ENCODE data around the gene TLE2. TPM values are rescaled to one million over a fixed set of nuclear protein-coding genes. Genes with fewer than 3 reads are reported as not detected.

The TLE2 gene
- total RNA-seq, 4 donors from 2014 or later = 19.3 to 39.8 (median 31.0) TPM

- DNase-seq (ENCODE audit: low spot score) (no peak), ATAC-seq (ENCODE audit: low FRiP score) (no peak)
- TF ChIP-seq, protein P1, sequence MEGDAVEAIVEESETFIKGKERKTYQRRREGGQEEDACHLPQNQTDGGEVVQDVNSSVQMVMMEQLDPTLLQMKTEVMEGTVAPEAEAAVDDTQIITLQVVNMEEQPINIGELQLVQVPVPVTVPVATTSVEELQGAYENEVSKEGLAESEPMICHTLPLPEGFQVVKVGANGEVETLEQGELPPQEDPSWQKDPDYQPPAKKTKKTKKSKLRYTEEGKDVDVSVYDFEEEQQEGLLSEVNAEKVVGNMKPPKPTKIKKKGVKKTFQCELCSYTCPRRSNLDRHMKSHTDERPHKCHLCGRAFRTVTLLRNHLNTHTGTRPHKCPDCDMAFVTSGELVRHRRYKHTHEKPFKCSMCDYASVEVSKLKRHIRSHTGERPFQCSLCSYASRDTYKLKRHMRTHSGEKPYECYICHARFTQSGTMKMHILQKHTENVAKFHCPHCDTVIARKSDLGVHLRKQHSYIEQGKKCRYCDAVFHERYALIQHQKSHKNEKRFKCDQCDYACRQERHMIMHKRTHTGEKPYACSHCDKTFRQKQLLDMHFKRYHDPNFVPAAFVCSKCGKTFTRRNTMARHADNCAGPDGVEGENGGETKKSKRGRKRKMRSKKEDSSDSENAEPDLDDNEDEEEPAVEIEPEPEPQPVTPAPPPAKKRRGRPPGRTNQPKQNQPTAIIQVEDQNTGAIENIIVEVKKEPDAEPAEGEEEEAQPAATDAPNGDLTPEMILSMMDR (IDR thresholded peaks at IDR 0.05) = no peak
Observed at GRCh38 chr19:3028305-3029064, 595 bp downstream of the TLE2 start.

DNA sequence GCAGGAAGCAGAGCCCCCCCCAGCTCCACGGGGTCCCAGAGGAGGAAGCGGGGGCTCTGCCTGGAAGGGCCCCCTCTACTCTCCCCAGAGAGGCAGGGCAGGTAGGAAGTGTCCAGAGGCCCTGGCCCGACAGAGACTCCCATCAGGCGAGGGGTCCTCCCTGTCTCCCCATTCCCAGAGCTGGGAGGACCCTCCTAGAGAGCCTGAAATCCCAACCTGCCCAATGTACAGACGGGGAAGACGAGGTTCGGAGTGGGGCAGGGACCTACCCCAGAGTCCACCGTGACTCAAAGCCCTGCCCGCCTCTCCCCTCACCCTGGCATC lies 1.1 kb downstream of the TLE2 start:
- ATAC-seq (ENCODE audit: low FRiP score) (peak; percentile 15), DNase-seq (ENCODE audit: low spot score) (no peak)

DNA sequence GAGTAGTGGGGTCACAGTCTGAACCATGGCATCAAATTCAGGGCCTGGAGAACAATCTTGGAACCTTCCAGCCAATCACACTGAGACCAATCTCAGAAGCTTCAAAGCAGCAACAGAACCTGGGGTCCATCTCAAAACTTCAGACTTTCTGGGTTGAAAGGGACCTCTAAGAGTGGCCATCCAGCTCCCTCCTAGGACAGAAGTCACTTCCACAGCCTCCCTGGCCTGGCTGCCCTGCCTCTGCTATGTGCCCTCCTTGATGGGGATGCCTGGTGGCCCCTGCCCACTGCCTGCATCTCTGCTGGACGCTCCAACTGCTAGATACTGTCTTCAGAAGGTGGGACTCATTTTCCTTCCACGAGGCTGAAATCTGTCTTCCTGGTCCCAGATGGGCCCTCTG lies 1.8 kb downstream of the TLE2 start:
- TF ChIP-seq, protein P1 (IDR thresholded peaks at IDR 0.05) = no peak
- DNase-seq (ENCODE audit: low spot score) (no peak), ATAC-seq (ENCODE audit: low FRiP score) (no peak)

More for the DNA sequence above, 1.1 kb downstream of the TLE2 start:
- TF ChIP-seq, protein P1 (IDR thresholded peaks at IDR 0.05) = no peak

DNA sequence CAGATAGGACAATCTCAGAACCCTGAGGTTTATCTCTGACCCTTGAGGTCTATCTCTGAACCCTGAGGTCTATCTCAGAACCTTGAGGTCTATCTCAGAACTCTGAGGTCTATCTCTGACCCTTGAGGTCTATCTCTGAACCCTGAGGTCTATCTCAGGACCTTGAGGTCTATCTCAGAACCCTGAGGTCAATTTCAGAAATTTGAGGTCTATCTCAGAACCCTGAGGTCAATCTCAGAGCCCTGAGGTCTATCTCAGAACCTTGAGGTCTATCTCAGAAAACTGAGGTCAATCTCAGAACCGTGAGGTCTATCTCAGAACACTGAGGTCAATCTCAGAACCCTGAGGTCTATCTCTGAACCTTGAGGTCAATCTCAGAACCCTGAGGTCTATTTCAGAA lies 2.3 kb downstream of the TLE2 start:
- TF ChIP-seq, protein P1 (IDR thresholded peaks at IDR 0.05) = no peak
- DNase-seq (ENCODE audit: low spot score) (no peak), ATAC-seq (ENCODE audit: low FRiP score) (no peak)

GRCh38 chr19:3025549-3025886 lies 3.6 kb downstream of the TLE2 start:
- no peak for DNase-seq (ENCODE audit: low spot score)
- TF ChIP-seq, protein P1 (IDR thresholded peaks at IDR 0.05) = no peak
- ATAC-seq (ENCODE audit: low FRiP score) = no peak

GRCh38 chr19:3024870-3025548 lies 4.1 kb downstream of the TLE2 start:
- TF ChIP-seq, protein P1 (IDR thresholded peaks at IDR 0.05) = no peak
- ATAC-seq (ENCODE audit: low FRiP score) = no peak
- no peak for DNase-seq (ENCODE audit: low spot score)

DNA sequence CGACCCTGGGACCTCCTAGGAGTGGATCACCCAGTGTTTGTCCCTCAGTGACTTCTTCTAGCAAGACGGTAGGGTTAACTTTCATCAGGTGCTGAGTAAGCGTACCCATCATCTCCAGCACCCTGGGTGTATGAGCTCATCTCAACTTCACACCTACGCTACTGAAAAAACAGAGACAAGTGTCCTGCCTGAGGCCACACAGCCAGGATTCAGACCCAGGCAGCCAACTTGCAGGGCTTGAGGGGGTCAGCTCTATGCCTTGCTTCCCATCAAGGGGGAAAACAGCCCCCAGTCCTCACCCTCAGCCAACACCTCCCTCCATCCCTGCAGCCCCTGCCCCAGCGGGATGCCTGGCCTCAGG lies 4.6 kb downstream of the TLE2 start:
- DNase-seq (ENCODE audit: low spot score) (no peak), ATAC-seq (ENCODE audit: low FRiP score) (no peak)
- TF ChIP-seq, protein P1 (IDR thresholded peaks at IDR 0.05) = no peak

Measured in omental fat pad (tissue), 4 donors.